BLaER1 (cell line): ENCODE measurements around the gene RYR3.

Source experiments
- H3K27ac ChIP-seq: shearing (Covaris generic); formaldehyde crosslinking; 2 replicates; pipeline ENCODE4 v1.8.1; 2022
- H3K27me3 ChIP-seq: shearing (Covaris generic); formaldehyde crosslinking; 2 replicates; pipeline ENCODE4 v1.8.1; 2022
- H3K36me3 ChIP-seq: shearing (Covaris generic); formaldehyde crosslinking; 2 replicates; pipeline ENCODE4 v1.8.1; 2022
- H3K4me1 ChIP-seq: shearing (Covaris generic); formaldehyde crosslinking; 2 replicates; pipeline ENCODE4 v1.8.1; 2022
- H3K4me2 ChIP-seq: shearing (Covaris generic); formaldehyde crosslinking; 2 replicates; pipeline ENCODE4 v1.8.1; 2022
- H3K4me3 ChIP-seq: shearing (Covaris generic); formaldehyde crosslinking; 2 replicates; pipeline ENCODE4 v1.8.1; 2022
- H3K9ac ChIP-seq: shearing (Covaris generic); formaldehyde crosslinking; 2 replicates; pipeline ENCODE4 v1.8.1; 2022
- H3K9me3 ChIP-seq: shearing (Covaris generic); formaldehyde crosslinking; 2 replicates; pipeline ENCODE4 v1.8.1; 2022
- H4K20me1 ChIP-seq: shearing (Covaris generic); formaldehyde crosslinking; 2 replicates; pipeline ENCODE4 v1.8.1; 2022
- Cebpa-rat ChIP-seq: shearing (Covaris generic); IDR thresholded peaks from 2 replicates; pipeline ENCODE4 v1.8.1; 2022

Gene RYR3

DNA sequence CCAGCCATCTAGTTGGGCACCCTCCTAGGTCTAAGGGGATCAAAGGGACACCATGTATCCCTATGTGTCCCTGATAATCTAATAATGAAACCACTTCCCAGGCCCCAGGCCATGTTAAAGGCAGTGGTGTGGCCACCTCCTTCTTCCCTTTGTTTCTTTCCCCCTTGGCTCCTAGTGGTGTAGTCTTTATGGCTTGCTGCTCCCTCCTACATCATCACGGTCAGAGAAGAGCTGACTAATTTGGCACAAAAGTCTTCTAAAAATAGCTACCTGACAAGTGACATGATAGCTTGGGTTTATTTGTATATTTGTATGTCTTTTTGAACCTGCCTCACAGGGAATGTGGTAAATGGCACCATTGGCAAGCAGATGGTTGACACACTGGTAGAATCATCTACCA is 526.5 kb downstream of the RYR3 start:
- H4K20me1 ChIP-seq: no peaks in the 10 kb centered on the region
- no peak overlapping the region for H3K4me3 ChIP-seq
- TF ChIP-seq Cebpa-rat: no peak
- no peaks in the 10 kb centered on the region for H3K36me3 ChIP-seq
- H3K9ac ChIP-seq: no peak overlapping the region
- no peak overlapping the region for H3K4me2 ChIP-seq
- H3K27ac ChIP-seq: no peak overlapping the region
- H3K9me3 ChIP-seq: no peaks in the 10 kb centered on the region
- no peaks in the 10 kb centered on the region for H3K27me3 ChIP-seq
- no peaks in the 10 kb centered on the region for H3K4me1 ChIP-seq

DNA sequence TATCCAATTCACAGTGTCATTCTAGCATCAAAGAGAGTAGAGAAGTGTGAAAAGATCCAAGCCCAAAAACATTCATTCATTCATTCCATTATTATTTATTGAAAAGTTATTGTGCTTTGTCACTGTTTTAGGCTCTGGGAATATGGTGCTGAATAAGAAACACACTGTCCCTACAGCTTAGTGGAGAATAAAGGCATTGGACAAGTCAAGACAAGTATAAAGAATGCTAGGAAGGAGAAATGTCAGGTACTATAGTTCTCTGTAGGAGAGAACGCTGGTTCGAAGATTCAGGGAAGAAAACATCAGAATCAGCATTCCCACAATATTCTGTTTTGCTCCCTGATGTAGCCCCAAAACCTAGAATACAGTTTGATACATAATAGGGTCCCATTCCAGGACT is 528.8 kb downstream of the RYR3 start:
- Histone ChIP-seq H3K27me3 (no peaks in the 10 kb centered on the region), H3K4me3 (no peak overlapping the region), H3K4me2 (no peak overlapping the region), H4K20me1 (no peaks in the 10 kb centered on the region), H3K4me1 (no peaks in the 10 kb centered on the region), H3K9ac (no peak overlapping the region), H3K27ac (no peak overlapping the region), H3K9me3 (no peaks in the 10 kb centered on the region), H3K36me3 (no peaks in the 10 kb centered on the region)
- no peak for TF ChIP-seq Cebpa-rat

DNA sequence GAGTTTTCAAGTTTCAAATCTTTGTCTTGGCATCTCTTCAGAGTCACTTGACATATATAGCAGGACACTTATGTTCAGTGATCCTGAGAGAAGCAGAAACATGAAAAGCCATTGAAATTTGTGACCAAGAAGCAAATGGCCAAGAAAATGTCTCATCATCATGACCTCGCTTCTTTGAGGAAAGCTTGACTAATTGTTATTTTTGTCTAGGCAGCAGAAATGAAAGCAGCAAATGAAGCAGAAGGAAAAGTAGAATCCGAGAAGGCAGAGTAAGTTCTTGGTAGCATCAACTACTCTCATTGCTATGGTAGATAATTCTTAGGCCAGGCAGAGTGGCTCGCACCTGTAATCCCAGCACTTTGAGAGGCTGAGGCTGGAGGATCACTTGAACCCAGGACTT is 529.8 kb downstream of the RYR3 start:
- no peaks in the 10 kb centered on the region for H3K9me3 ChIP-seq
- no peaks in the 10 kb centered on the region for H3K36me3 ChIP-seq
- H3K27me3 ChIP-seq: no peaks in the 10 kb centered on the region
- H3K4me1 ChIP-seq: no peaks in the 10 kb centered on the region
- no peak overlapping the region for H3K4me3 ChIP-seq
- no peak for TF ChIP-seq Cebpa-rat
- no peaks in the 10 kb centered on the region for H4K20me1 ChIP-seq
- no peak overlapping the region for H3K27ac ChIP-seq
- H3K4me2 ChIP-seq: no peak overlapping the region
- no peak overlapping the region for H3K9ac ChIP-seq

DNA sequence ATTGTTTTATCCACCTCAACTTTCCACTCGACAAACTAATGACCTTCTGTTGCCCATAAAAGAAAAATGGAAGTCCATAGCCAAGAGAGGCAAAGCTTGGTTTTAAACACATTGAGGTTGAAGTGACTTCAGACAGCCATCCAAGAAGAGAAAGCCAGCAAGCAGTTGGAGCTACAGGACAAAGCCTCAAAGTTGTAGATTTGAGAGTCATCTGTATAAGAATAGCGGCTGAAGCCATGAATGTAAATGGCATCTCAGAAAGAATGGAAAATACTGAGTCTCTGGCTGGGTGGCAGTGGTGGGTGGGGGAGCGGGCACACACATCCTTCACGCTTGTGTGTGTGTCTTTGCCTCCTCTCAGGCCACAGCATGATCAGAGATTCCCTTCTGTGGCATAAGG is 533.4 kb downstream of the RYR3 start:
- H3K9me3 ChIP-seq: no peaks in the 10 kb centered on the region
- TF ChIP-seq Cebpa-rat: no peak
- no peaks in the 10 kb centered on the region for H3K4me1 ChIP-seq
- H4K20me1 ChIP-seq: no peaks in the 10 kb centered on the region
- no peaks in the 10 kb centered on the region for H3K36me3 ChIP-seq
- no peak overlapping the region for H3K4me2 ChIP-seq
- H3K9ac ChIP-seq: no peak overlapping the region
- H3K4me3 ChIP-seq: no peak overlapping the region
- no peak overlapping the region for H3K27ac ChIP-seq
- H3K27me3 ChIP-seq: no peaks in the 10 kb centered on the region

DNA sequence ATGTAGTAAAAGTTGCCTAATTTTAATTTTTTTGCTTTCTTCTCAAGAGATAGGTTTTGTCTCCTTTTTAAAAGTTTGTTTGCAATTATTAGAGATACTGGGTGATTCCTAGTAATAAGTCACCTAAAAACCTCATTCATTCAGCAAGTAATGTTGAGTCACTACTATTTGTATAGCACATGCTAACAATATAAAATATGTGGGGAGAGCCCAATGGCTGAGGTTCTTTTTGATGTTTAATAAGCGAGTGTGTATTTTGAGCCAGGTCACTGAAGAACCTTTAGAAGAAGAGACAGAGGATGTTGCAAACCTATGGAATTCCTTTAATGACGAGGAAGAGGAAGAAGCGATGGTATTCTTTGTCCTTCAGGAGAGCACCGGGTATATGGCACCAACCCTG is 533.8 kb downstream of the RYR3 start:
- H3K9me3 ChIP-seq: no peaks in the 10 kb centered on the region
- no peak overlapping the region for H3K4me3 ChIP-seq
- no peak overlapping the region for H3K9ac ChIP-seq
- TF ChIP-seq Cebpa-rat: no peak
- H4K20me1 ChIP-seq: no peaks in the 10 kb centered on the region
- H3K27me3 ChIP-seq: no peaks in the 10 kb centered on the region
- H3K4me2 ChIP-seq: no peak overlapping the region
- no peaks in the 10 kb centered on the region for H3K36me3 ChIP-seq
- no peak overlapping the region for H3K27ac ChIP-seq
- no peaks in the 10 kb centered on the region for H3K4me1 ChIP-seq

DNA sequence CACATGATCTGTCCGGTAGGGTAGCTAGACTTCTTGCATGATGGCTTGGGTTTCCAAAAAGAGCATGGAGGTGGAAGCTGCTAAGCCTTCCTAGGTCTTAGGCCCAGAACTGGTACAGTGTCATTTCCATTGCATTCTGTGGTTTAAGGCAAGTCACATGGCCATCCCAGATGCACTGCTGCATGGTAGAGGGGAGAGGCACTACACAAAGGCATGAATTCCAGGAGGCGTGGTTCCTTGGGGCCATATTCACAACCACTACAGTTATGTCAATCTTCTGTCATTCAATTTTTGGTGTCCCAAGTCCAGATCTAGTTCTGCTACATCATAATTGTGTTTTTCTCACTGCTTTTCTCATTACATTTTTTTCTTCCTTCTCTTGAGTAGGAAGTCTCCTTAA is 535.4 kb downstream of the RYR3 start:
- Histone ChIP-seq H3K36me3 (no peaks in the 10 kb centered on the region), H3K27ac (no peak overlapping the region), H3K4me1 (no peaks in the 10 kb centered on the region), H3K4me2 (no peak overlapping the region), H3K9me3 (no peaks in the 10 kb centered on the region), H4K20me1 (no peaks in the 10 kb centered on the region), H3K9ac (no peak overlapping the region), H3K27me3 (no peaks in the 10 kb centered on the region), H3K4me3 (no peak overlapping the region)
- TF ChIP-seq Cebpa-rat: no peak

DNA sequence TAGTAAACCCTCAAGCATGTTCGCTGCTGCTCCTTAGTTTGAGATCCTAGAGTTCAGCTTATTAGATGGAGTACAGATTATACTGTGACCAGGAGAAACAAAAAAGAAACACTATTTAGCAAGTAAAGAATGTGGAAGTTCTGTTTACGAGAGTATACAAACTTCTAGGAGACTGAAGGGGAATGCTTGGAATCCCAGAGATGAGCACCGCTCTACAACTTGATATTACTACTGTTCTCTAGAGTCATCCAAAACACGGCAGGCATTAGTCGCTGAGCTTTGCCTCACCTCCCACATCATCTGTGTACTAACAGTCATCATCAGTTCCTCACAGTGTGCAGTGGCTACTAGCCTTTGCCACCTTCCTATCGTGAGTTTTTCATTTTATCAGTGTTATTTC is 536.1 kb downstream of the RYR3 start:
- no peaks in the 10 kb centered on the region for H3K4me1 ChIP-seq
- no peaks in the 10 kb centered on the region for H3K27me3 ChIP-seq
- no peak for TF ChIP-seq Cebpa-rat
- H3K9me3 ChIP-seq: no peaks in the 10 kb centered on the region
- no peak overlapping the region for H3K4me2 ChIP-seq
- H3K4me3 ChIP-seq: no peak overlapping the region
- H3K9ac ChIP-seq: no peak overlapping the region
- no peaks in the 10 kb centered on the region for H4K20me1 ChIP-seq
- H3K27ac ChIP-seq: no peak overlapping the region
- H3K36me3 ChIP-seq: no peaks in the 10 kb centered on the region

DNA sequence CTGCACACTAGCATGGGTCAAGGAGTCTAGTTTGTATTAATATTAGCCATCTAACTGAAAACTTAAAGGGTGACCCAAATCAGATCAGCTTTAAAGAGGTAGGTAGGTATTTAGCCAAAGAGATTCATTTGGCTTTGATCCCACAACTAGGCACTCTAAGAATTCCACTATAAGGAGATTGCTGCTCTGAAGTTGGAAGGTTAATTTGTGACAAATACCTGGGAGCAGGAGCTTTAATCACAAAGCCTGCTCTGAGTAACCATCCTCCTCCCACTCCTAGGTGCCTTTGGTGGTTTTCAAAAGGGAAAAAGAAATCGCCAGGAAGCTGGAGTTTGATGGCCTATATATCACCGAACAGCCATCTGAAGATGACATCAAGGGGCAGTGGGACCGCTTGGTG is 537.2 kb downstream of the RYR3 start:
- H3K9ac ChIP-seq: no peak overlapping the region
- no peaks in the 10 kb centered on the region for H3K4me1 ChIP-seq
- H3K9me3 ChIP-seq: no peaks in the 10 kb centered on the region
- no peak overlapping the region for H3K4me3 ChIP-seq
- no peak for TF ChIP-seq Cebpa-rat
- no peaks in the 10 kb centered on the region for H3K36me3 ChIP-seq
- H3K4me2 ChIP-seq: no peak overlapping the region
- no peaks in the 10 kb centered on the region for H4K20me1 ChIP-seq
- no peak overlapping the region for H3K27ac ChIP-seq
- no peaks in the 10 kb centered on the region for H3K27me3 ChIP-seq

DNA sequence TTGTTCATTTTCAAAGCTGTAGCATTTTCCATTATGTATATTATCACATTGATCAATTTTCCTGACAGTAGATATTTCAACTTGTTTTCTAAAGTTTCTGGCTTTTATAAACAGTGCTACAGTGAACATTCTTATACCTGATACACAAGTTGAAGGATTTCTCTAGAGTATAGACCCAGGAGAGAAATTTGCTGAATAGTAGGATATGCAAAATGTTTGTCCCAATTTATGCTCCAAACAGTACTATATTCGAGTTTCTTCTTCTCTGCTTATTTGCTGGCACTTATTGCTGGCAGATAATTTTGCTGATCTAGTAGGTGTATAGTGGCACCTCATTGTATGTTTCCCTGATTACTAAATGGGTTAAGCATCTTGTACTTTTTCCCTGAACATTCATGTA is 540.3 kb downstream of the RYR3 start:
- Histone ChIP-seq H3K9ac (no peak overlapping the region), H3K27ac (no peak overlapping the region), H4K20me1 (no peaks in the 10 kb centered on the region), H3K27me3 (no peaks in the 10 kb centered on the region), H3K4me1 (no peaks in the 10 kb centered on the region), H3K4me3 (no peak overlapping the region), H3K9me3 (no peaks in the 10 kb centered on the region), H3K36me3 (no peaks in the 10 kb centered on the region), H3K4me2 (no peak overlapping the region)
- TF ChIP-seq Cebpa-rat: no peak

DNA sequence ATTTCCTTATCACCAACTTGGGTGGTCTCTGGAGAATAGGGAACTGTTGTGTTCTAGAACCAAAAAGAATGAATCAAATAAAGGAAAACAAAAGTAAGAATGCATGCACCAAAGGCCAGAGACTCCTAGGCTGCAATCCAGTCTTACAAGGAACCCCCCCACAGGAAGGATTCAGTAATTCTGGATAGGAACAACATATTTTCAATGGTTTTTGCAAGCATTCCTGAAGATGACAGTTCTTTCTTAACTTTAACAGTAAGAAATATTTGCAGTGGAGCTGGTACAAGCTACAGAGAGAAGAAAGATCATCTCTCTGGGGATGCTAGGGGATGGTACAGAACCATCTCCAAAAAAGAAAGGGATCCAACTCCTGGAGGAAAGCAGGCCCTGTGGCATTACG is 541.3 kb downstream of the RYR3 start:
- no peak overlapping the region for H3K9ac ChIP-seq
- H3K27ac ChIP-seq: no peak overlapping the region
- H3K4me1 ChIP-seq: no peaks in the 10 kb centered on the region
- no peak overlapping the region for H3K4me2 ChIP-seq
- no peaks in the 10 kb centered on the region for H3K27me3 ChIP-seq
- no peaks in the 10 kb centered on the region for H3K36me3 ChIP-seq
- H3K9me3 ChIP-seq: no peaks in the 10 kb centered on the region
- no peak for TF ChIP-seq Cebpa-rat
- no peak overlapping the region for H3K4me3 ChIP-seq
- no peaks in the 10 kb centered on the region for H4K20me1 ChIP-seq

DNA sequence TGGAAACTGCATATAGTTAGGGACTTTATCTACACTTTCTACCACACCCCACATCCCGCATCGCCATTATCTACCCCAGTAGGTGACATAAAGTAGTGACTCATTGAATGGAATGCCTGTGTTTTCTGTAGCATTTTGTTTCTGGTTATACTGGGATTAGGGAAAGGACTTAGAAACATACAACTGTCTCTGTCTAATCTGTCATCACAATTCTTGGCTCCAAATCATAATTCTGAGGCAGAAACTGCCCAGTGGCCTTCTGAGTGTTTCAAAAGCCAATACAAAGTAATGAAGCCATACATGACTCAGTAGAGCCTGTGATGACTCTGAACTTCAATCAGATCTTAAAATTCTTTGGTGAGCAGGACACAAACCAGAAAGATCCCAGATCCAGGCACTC is 541.8 kb downstream of the RYR3 start:
- Histone ChIP-seq H3K9ac (no peak overlapping the region), H3K4me2 (no peak overlapping the region), H3K27me3 (no peaks in the 10 kb centered on the region), H3K27ac (no peak overlapping the region), H3K4me1 (no peaks in the 10 kb centered on the region), H4K20me1 (no peaks in the 10 kb centered on the region), H3K4me3 (no peak overlapping the region), H3K9me3 (no peaks in the 10 kb centered on the region), H3K36me3 (no peaks in the 10 kb centered on the region)
- TF ChIP-seq Cebpa-rat: no peak
